ENCODE results near the gene ATP6V1F. TPM values are rescaled to one million over a fixed set of nuclear protein-coding genes. Genes with fewer than 3 reads are reported as not detected.

The ATP6V1F gene
- polyA plus RNA-seq, 3 donors: 327 to 593 (median 511) TPM

DNA sequence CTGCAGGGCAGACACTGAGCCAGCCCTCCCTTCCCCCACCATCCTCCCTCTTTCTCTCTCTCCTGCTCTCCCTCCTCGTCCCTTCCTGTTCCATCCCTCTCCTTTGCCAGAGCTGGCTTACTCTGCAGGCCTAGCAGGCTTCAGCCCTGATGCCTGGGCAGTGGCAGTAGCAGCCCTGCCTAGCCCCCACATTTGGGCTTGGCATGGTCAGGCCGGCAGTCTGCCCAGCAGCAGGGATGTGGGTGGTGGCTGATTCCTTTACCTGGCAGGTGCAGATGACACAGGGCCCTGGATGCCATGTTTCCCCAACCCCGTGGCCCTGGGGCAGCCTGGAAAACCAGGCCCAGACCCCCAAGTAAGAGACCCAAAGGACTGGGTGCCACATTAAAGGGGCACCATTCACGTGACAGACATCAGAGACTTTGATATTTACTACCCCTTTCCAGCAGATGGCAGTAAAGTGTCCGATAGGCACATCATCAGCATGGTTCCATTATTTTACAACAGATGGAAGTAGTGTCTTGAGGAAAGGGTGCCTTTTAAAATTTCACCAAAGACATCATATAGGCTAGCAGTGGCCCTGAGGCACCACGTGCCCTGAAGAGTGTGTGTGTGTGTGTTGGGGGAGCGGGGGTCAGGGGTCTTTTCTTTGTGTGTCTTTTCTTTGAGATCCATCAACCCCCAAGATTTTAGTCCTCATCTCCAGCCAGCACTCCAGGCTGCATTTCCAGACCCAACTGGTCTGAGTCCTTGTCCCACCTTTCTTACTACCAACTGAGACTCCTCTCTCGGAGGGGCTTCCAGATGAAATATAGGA is 41.9 kb downstream of the ATP6V1F start:
- H3K4me3 Mint-ChIP-seq: no peak overlapping the region
- H2AFZ ChIP-seq (ENCODE audit: insufficient read depth, low read depth, low read length, poor library complexity, severe bottlenecking): no peak overlapping the region
- peaks cover 0 to 5% of the 10 kb centered on the region in 2 donors for H3K36me3 Mint-ChIP-seq

More for the DNA sequence above, 41.9 kb downstream of the ATP6V1F start:
- peaks cover under 1 to 9% of the 10 kb centered on the region in 2 donors for H3K4me1 ChIP-seq (ENCODE audit: control insufficient read depth in 1 of 2, insufficient read depth in 2 of 2, low read length in 2 of 2)
- H3K27ac Mint-ChIP-seq: no peak overlapping the region
- H4K20me1 ChIP-seq (ENCODE audit: insufficient read depth, low read length): no peaks in the 10 kb centered on the region
- H3K36me3 ChIP-seq (replicated peaks in 1 of 2; ENCODE audit: control insufficient read depth in 1 of 2, insufficient read depth in 2 of 2, low read length in 2 of 2): no peaks in the 10 kb centered on the region
- no peak overlapping the region for H3K9ac ChIP-seq (ENCODE audit: insufficient read depth, low read length, poor library complexity, severe bottlenecking)
- H3K4me2 ChIP-seq (replicated peaks; ENCODE audit: extremely low read depth, low read length, poor library complexity, severe bottlenecking): no peak overlapping the region
- H3K4me3 ChIP-seq (replicated peaks in 1 of 3; ENCODE audit: low read depth in 2 of 3, low read length in 3 of 3): no peak overlapping the region
- peak; percentile 56 to 74 (median 68) for DNase-seq
- peaks cover 12% of the 10 kb centered on the region for H3K4me1 Mint-ChIP-seq
- no peaks in the 10 kb centered on the region for H3K79me2 ChIP-seq (ENCODE audit: insufficient read depth, low read length)
- no peak overlapping the region for H3K27ac ChIP-seq (ENCODE audit: low read depth in 1 of 2, low read length in 2 of 2)
- peaks cover 0 to 14% of the 10 kb centered on the region in 2 donors for H3K27me3 ChIP-seq (ENCODE audit: control insufficient read depth in 2 of 2, insufficient read depth in 2 of 2, low read length in 2 of 2)
- intact Hi-C loops (cut with micrococcal nuclease): loop anchor here (5.0 to 10.0 kb wide), 3 partner anchors 43 to 190 kb away; no protein-coding TSS in a partner anchor
- peaks cover 16 to 19% (median 17%) of the 10 kb centered on the region in 3 donors for H3K27me3 Mint-ChIP-seq (ENCODE audit: low read depth in 3 of 3)
- 55% methylated on average over 3 of the region's 8 CpGs for WGBS (ENCODE audit: insufficient coverage)
- TF ChIP-seq, protein P1, sequence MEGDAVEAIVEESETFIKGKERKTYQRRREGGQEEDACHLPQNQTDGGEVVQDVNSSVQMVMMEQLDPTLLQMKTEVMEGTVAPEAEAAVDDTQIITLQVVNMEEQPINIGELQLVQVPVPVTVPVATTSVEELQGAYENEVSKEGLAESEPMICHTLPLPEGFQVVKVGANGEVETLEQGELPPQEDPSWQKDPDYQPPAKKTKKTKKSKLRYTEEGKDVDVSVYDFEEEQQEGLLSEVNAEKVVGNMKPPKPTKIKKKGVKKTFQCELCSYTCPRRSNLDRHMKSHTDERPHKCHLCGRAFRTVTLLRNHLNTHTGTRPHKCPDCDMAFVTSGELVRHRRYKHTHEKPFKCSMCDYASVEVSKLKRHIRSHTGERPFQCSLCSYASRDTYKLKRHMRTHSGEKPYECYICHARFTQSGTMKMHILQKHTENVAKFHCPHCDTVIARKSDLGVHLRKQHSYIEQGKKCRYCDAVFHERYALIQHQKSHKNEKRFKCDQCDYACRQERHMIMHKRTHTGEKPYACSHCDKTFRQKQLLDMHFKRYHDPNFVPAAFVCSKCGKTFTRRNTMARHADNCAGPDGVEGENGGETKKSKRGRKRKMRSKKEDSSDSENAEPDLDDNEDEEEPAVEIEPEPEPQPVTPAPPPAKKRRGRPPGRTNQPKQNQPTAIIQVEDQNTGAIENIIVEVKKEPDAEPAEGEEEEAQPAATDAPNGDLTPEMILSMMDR (IDR thresholded peaks at IDR 0.05): peak; percentile 85
- H3K9me3 Mint-ChIP-seq: peaks cover 0 to 10% (median 1%) of the 10 kb centered on the region in 7 donors
- no peaks in the 10 kb centered on the region for H3K9me3 ChIP-seq (replicated peaks in 1 of 2; ENCODE audit: control insufficient read depth in 1 of 2, insufficient read depth in 1 of 2, low read length in 2 of 2)

Data from CD14-positive monocyte (primary cell).